HL-60 (cell line): ENCODE measurements around the gene LRRC19.

ENCODE experiments used
- DNase-seq, 2 experiments: peaks; one replicate each; pipeline ENCODE4 v3.0.0-alpha.2; 2010 to 2020; ENCODE audit warnings: low read depth in 1 of 2, low spot score in 1 of 2
- H3K27ac ChIP-seq: fragments of 250-450 bp; sonication (Bioruptor Pico); replicated peaks from 2 replicates; pipeline ENCODE4 v1.5.1; 2020; ENCODE audit warnings: mild to moderate bottlenecking, moderate library complexity
- H3K27me3 ChIP-seq: fragments of 250-450 bp; sonication (Bioruptor Pico); 2 replicates; pipeline ENCODE4 v1.5.1; 2021; ENCODE audit warnings: mild to moderate bottlenecking, moderate library complexity; ENCODE audit not compliant: insufficient read depth, poor library complexity, severe bottlenecking
- H3K4me3 ChIP-seq: replicated peaks from 2 replicates; pipeline ENCODE4 v1.5.1; 2011; ENCODE audit warnings: mild to moderate bottlenecking, control low read depth, low read length; ENCODE audit not compliant: insufficient read depth
- CTCF ChIP-seq: IDR thresholded peaks from one replicate; pipeline ENCODE4 v1.5.1; 2011; ENCODE audit warnings: low read length, control low read depth, inconsistent platforms; ENCODE audit not compliant: insufficient read depth
- GABPA ChIP-seq: IDR thresholded peaks from 2 replicates; pipeline ENCODE4 v1.6.1; 2012; ENCODE audit warnings: low read depth
- POLR2AphosphoS5 ChIP-seq: IDR thresholded peaks from 2 replicates; pipeline ENCODE4 v1.6.1; 2012; ENCODE audit warnings: low read depth
- REST ChIP-seq: IDR thresholded peaks from 2 replicates; pipeline ENCODE4 v1.6.1; 2012; ENCODE audit warnings: low read depth; ENCODE audit not compliant: insufficient replicate concordance
- SPI1 ChIP-seq: IDR thresholded peaks from 2 replicates; pipeline ENCODE4 v1.6.1; 2012; ENCODE audit warnings: low read depth, mild to moderate bottlenecking, borderline replicate concordance

The LRRC19 gene

GRCh38 chr9:27037499-27037898 is 32.0 kb upstream of the LRRC19 start:
- DNase-seq: no peak
- Histone ChIP-seq H3K27me3 (no peaks in the 10 kb centered on the region), H3K4me3 (no peak overlapping the region), H3K27ac (no peak overlapping the region)
- TF ChIP-seq SPI1: no peak
- TF ChIP-seq GABPA: no peak
- TF ChIP-seq REST: no peak
- TF ChIP-seq CTCF: no peak
- no peak for TF ChIP-seq POLR2AphosphoS5

- peak in 1 of 2 experiments; percentile 10 for DNase-seq
- TF ChIP-seq SPI1: no peak
- no peak for TF ChIP-seq REST
- peak; percentile 30 for TF ChIP-seq CTCF
These were observed 28.4 kb upstream of the LRRC19 start for GRCh38 chr9:27033815-27034403.

GRCh38 chr9:27029186-27029585 is 23.7 kb upstream of the LRRC19 start:
- Histone ChIP-seq H3K4me3 (no peak overlapping the region), H3K27me3 (no peaks in the 10 kb centered on the region), H3K27ac (no peak overlapping the region)
- TF ChIP-seq POLR2AphosphoS5 (no peak), SPI1 (no peak), REST (no peak), GABPA (no peak), CTCF (no peak)
- no peak for DNase-seq

More at GRCh38 chr9:27033815-27034403, 28.4 kb upstream of the LRRC19 start:
- Histone ChIP-seq H3K4me3 (no peak overlapping the region), H3K27me3 (no peaks in the 10 kb centered on the region), H3K27ac (no peak overlapping the region)
